ENCODE results near the gene PRCC. TPM values are rescaled to one million over a fixed set of nuclear protein-coding genes. Genes with fewer than 3 reads are reported as not detected.

The PRCC gene, protein sequence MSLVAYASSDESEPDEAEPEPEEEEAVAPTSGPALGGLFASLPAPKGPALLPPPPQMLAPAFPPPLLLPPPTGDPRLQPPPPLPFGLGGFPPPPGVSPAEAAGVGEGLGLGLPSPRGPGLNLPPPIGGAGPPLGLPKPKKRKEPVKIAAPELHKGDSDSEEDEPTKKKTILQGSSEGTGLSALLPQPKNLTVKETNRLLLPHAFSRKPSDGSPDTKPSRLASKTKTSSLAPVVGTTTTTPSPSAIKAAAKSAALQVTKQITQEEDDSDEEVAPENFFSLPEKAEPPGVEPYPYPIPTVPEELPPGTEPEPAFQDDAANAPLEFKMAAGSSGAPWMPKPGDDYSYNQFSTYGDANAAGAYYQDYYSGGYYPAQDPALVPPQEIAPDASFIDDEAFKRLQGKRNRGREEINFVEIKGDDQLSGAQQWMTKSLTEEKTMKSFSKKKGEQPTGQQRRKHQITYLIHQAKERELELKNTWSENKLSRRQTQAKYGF
- 28.1 TPM for total RNA-seq

DNA sequence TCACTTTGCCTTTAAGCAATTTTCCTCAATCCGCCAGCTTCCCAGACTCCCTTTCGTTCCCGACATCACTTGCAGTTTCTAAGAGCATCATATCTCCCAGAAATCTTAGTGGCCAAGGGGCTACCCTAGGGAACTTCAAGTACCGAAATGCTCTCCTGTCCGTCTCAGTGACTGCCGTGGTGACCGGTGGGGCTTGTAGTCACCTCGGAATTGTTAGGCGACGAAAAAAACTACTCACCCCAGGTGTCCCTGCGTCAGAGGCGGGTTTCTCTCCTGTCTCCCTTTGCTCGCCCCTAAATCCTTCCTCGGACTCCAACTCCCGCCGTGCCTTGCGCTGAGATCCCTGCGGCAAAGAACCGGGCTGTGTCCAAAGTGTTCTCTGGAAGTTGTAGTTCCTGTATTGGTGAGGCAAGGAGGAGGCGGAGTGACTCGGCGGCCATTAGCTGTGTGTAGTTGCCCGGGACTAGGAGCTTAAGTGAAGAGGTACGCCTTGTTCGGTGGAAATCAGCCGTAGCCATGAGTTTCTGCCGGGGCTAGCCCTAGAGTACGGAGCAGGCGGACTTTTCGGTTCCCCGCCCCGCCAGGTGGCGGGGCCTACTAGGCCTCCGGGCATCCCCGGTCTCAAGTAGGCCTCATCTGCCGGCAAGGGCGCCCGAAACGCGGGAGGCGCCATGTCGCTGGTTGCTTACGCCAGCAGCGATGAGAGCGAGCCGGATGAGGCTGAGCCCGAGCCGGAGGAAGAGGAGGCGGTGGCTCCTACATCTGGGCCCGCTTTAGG is at the start of gene PRCC:
TSS of gene PRCC (plus strand) at position 435 of the 778 bp plus-strand sequence. CDS start at position 672, 237 bp downstream.

DNA sequence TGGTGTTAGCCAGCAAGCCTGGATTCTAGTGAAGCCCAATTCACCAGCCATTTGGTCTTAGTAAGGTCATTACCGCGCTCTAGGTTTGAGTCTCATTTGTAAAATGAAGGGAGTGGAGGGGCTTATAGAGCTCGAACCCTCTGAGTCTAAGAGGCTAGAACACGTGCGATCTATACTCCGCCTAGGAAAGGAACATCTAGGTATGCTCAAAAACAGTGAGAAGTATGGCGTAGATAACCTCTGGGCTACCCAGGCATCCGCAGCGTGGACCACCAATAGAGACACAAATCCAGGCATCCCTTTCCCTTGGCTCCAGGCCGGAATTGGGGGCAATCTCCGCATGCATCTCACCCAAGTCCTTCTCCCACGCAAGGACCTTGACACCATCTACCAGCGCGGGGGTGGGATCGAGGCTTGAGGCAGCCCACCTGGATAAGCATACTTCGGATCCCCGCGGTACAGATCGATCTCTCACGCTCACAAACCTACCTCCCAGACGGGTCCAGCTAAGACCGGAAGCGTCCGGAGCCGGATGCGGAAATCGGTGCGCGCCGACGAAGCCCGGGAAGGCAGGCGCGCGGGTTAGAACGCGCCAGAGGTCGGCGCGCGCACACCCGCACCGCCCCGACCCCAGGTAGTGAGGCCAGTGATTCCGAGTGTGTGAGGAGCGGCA is 39.3 kb upstream of the PRCC start, which contains the start of gene METTL25B:
TSS of gene METTL25B (plus strand) at position 544 of the 673 bp plus-strand sequence. CDS start 636 bp downstream, outside the sequence.

DNA sequence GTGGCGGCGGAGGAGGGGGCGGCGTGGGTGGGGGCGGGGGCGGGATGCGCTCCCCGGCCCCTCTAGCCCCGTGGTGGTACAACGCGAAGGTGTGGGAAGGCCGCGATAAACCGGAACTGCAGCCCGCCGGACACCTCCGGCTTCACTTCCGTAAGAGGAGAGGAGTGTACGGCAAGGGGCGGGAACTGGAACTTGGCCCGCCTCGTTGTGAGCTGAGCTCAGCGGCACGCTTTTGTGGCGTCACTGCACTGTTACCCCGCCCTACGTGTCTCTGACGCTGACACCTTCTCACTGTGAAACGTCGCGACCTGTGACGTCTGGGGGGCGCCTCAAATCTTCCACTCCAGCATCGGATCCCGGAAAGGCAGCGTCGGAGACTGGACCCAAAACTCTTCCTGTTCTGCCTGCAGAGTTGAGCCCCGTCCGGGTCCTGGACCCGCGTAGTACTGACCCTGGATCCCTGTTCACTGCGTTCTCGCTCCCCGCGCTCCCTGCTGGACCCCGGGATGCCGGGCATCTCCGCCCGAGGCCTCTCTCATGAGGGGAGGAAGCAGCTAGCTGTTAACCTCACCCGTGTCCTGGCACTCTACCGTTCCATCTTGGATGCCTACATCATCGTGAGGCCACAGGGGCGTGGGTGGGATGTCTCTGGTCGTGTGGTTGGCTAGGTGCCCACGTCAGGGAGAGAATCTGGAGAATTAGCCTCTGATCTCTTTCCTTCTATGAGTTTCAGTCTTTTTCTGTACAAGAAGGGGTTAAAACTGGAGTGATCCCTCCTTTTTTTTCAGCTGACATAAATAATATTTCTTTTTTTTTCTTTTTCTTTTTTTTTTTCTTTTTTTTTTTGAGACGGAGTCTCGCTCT is 38.5 kb upstream of the PRCC start, which contains the start of gene ISG20L2:
TSS of gene ISG20L2 (minus strand) at position 168 of the 864 bp plus-strand sequence. CDS start 1,114 bp downstream, outside the sequence.

DNA sequence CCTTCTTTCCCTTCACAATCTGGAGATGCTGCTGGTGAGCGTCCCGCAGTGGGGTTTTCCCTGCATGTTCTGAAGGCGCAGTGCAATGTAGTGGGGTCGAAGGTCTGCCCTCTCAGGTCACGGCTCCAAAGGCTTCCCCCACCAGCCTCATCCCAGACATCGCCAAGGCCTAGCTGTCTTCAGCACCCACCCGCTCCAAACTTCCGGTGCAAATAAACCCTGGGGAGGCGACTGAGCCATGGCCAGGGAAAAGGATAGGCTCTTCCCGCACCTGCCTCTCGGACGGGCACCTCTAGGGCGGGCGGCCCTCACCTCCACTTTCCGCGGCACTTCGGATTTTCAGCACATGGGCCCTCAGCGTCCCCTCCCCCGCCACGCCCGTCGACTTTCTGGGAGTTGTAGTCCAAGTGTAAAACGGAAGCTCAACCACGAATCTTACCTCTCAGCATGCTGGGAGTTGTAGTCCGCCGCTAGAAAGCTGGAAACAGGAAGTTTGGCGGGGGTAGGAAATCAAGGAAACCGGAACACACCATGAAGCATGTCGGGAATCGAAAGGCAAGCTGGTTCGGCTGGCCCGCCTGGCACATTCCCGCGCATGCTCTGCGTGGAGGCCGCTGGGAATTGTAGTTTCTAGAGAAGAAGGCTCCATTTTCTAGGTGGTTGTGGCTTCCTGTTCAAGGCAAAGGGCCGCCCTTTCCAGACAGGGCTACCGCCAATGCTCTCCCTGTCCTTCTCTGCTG is 26.4 kb upstream of the PRCC start, which contains the start of gene MRPL24:
TSS of gene MRPL24 (minus strand) at position 348 of the 740 bp plus-strand sequence. CDS start 2,384 bp downstream, outside the sequence.

DNA sequence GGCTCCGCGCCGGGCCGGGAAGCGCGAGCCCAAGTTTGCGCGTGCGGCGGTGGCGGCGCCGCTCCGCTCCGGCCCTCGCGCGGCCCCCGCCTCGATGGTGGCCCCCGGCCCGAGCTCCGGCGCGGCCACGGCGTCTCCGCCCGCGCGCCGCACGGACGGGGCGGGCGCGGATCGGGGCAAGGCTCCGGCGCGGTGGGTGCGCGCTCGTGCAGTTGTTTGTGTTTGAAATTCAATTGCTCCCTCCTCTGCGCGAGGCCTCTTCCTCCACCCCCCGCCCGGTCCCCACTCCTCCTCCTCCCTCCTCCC is 15.9 kb upstream of the PRCC start, which contains the start of gene HDGF:
TSS of gene HDGF (minus strand) at position 225 of the 306 bp plus-strand sequence. CDS start 246 bp downstream, outside the sequence.

DNA sequence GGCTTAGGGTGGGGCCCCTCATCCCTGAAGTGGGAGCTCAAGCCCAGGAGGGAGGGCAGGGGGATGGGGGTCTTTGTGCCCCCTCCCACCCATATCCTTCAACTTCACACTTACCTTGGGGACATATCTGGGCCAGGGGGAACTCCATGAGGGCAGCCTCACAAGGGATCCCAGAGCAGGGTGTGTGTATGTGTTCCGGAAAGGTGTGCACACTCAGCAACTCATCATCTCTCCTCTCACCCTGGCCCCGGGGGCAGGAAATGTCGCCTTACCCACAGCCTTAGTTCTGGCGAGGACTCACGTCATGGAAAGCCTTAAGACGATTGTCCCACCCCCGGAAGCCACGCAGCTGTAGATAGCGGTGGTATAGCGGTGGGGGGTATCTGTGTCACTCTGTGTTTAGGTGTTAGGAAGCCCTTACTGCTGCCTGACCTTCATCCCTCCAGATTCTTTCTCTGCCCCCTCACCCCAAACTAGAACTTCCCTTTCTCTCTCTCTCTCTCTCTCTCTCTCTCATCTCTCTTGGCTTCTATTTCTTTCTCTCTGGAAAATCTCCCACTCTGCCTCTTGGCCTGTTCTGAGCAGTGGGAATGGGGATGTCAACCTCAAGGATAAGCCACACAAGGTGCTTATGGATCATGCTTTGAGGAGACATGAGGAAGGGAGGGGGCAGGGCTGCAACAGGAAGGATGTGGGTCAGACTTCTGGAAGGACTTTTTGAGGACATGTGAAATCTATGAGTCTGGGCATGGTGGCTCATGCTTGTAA is 49.4 kb downstream of the PRCC start, which contains the start of gene SH2D2A:
TSS of gene SH2D2A (minus strand) at position 288 of the 768 bp plus-strand sequence. CDS start at position 148, 140 bp downstream.

Other genes starting within 250 kb of the PRCC start
- 3.5 TPM for gene IQGAP3, start 195.0 kb upstream of the PRCC start, total RNA-seq
- gene TTC24, start 187.8 kb upstream of the PRCC start, total RNA-seq = not detected
- 54.0 TPM for gene NAXE, start 175.8 kb upstream of the PRCC start, total RNA-seq
- gene GPATCH4, start 166.1 kb upstream of the PRCC start, total RNA-seq = 11.5 TPM
- 0.23 TPM for gene HAPLN2, start 148.1 kb upstream of the PRCC start, total RNA-seq
- 219 TPM for gene BCAN, start 125.4 kb upstream of the PRCC start, total RNA-seq
- gene NES, start 90.1 kb upstream of the PRCC start, total RNA-seq = 48.7 TPM
- 8.8 TPM for gene CRABP2, start 62.0 kb upstream of the PRCC start, total RNA-seq
- gene METTL25B, start 39.1 kb upstream of the PRCC start, total RNA-seq = 7.2 TPM
- gene ISG20L2, start 38.8 kb upstream of the PRCC start, total RNA-seq = 15.7 TPM
- 21.5 TPM for gene MRPL24, start 26.4 kb upstream of the PRCC start, total RNA-seq
- 62.7 TPM for gene HDGF, start 15.9 kb upstream of the PRCC start, total RNA-seq
- gene SH2D2A, start 49.3 kb downstream of the PRCC start, total RNA-seq = not detected
- gene INSRR, start 91.6 kb downstream of the PRCC start, total RNA-seq = 0.46 TPM
- 6.2 TPM for gene NTRK1, start 93.3 kb downstream of the PRCC start, total RNA-seq
- gene PEAR1, start 126.2 kb downstream of the PRCC start, total RNA-seq = 0.92 TPM
- gene LRRC71, start 153.1 kb downstream of the PRCC start, total RNA-seq = 1.2 TPM

All from diencephalon (tissue), 1 donor.